Suppressor macrophage treated with lipopolysaccharide for 4 hours (primary cell): Measurements from ENCODE around the gene GSDMA.

Experiments
- DNase-seq: peaks from one replicate; pipeline ENCODE4 v3.0.0-alpha.2; 2020

The GSDMA gene

GRCh38 chr17:39963829-39964228 is 1.0 kb downstream of the GSDMA start:
- no peak for DNase-seq

GRCh38 chr17:39965017-39965699 is 2.4 kb downstream of the GSDMA start:
- no peak for DNase-seq

- no peak for DNase-seq
Measured at GRCh38 chr17:39966771-39967170, 4.0 kb downstream of the GSDMA start.

- no peak for DNase-seq
Measured at GRCh38 chr17:39968761-39969160, 6.0 kb downstream of the GSDMA start.

- peak; percentile 56 for DNase-seq
Measured at GRCh38 chr17:39969375-39969774, 6.6 kb downstream of the GSDMA start.

- DNase-seq = no peak
Measured at GRCh38 chr17:39970157-39970692, 7.4 kb downstream of the GSDMA start.

- no peak for DNase-seq
Measured at GRCh38 chr17:39971076-39971603, 8.3 kb downstream of the GSDMA start.

- peak; percentile 86 for DNase-seq
Measured at GRCh38 chr17:39972271-39972670, 9.5 kb downstream of the GSDMA start.

- DNase-seq = peak; percentile 32
Measured at GRCh38 chr17:39973496-39973895, 10.7 kb downstream of the GSDMA start.

- DNase-seq = no peak
Measured at GRCh38 chr17:39974433-39974832, 11.6 kb downstream of the GSDMA start.

GRCh38 chr17:39975801-39976200 is 13.0 kb downstream of the GSDMA start:
- no peak for DNase-seq

GRCh38 chr17:39979016-39979670 is 16.3 kb downstream of the GSDMA start:
- peak; percentile 20 for DNase-seq

GRCh38 chr17:39979893-39980350 is 17.1 kb downstream of the GSDMA start:
- DNase-seq = peak; percentile 15

GRCh38 chr17:39980351-39981206 is 17.8 kb downstream of the GSDMA start, which contains the start of gene PSMD3:
TSS of gene PSMD3 (plus strand) at chr17:39980807. CDS start at chr17:39980971, 164 bp downstream.
- peak; percentile 99 for DNase-seq

GRCh38 chr17:39981207-39981741 is 18.5 kb downstream of the GSDMA start:
- DNase-seq = peak; percentile 14

- DNase-seq = peak; percentile 24
Measured at GRCh38 chr17:39981766-39982375, 19.1 kb downstream of the GSDMA start.

GRCh38 chr17:39988206-39988810 is 25.5 kb downstream of the GSDMA start:
- DNase-seq = no peak

- DNase-seq = no peak
Measured at GRCh38 chr17:39994448-39994847, 31.6 kb downstream of the GSDMA start.

GRCh38 chr17:39995438-39995837 is 32.6 kb downstream of the GSDMA start:
- no peak for DNase-seq

GRCh38 chr17:39996162-39996561 is 33.4 kb downstream of the GSDMA start:
- DNase-seq = no peak

GRCh38 chr17:39996800-39997199 is 34.0 kb downstream of the GSDMA start:
- DNase-seq = peak; percentile 18

- DNase-seq = no peak
Measured at GRCh38 chr17:39997543-39997942, 34.7 kb downstream of the GSDMA start.
